ENCODE measurements around the gene LRCH4.
"Not testable (repeated sequence)": the region's sequence is repeated elsewhere in the genome, so short reads cannot be mapped to it uniquely, and the experiment has no call there.

Gene LRCH4

GRCh38 chr7:100544967-100545359 lies 41.0 kb downstream of the LRCH4 start:
- no peak for DNase-seq (ENCODE audit: low spot score)

DNA sequence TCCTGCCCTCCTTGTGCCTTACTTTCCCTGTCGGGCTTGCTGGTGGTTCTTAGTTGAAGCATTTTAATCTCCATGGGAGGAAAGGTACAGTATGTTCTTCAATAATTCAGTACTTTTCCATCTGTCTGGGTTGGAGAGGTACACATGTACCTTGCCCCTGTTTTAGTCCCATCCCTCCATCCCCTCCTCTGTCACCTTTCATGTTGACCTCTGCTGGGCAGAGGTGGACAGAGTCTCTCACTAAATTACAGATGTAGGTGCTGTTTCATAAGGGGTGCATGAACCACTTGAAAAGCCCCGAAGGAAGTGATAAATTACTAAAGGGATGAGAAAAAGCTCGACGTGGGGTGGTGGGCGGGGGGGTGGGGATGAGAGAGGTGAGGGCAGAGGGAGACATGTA lies 41.5 kb downstream of the LRCH4 start:
- no peak for DNase-seq (ENCODE audit: low spot score)

- DNase-seq (ENCODE audit: low spot score): no peak
Observed at GRCh38 chr7:100543586-100543985, 42.3 kb downstream of the LRCH4 start.

DNA sequence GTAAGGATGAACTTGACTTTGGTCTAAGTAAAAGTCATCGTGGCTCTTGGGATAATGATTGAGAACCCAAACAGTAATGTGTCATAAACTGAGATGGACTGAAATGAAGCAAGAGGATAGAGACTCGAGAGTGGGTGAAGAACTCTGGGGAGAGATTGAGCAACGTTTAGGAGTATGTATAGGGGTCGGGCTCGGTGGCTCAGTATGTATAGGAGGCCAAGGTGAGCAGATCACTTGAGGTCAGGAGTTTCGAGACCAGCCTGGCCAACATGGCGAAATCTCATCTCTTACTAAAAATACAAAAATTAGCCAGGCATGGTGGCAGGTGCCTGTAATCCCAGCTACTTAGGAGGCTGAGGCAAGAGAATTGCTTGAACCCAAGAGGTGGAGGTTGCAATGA lies 44.6 kb downstream of the LRCH4 start:
- DNase-seq (ENCODE audit: low spot score): not testable (repeated sequence)

- no peak for DNase-seq (ENCODE audit: low spot score)
Observed at GRCh38 chr7:100540073-100540723, 45.7 kb downstream of the LRCH4 start.

- no peak for DNase-seq (ENCODE audit: low spot score)
Observed at GRCh38 chr7:100539436-100540006, 46.4 kb downstream of the LRCH4 start.

- DNase-seq (ENCODE audit: low spot score): peak; percentile 99
Observed at GRCh38 chr7:100538654-100539435, 47.1 kb downstream of the LRCH4 start, which contains the start of gene AGFG2. Gene AGFG2, plus strand, starts transcription at chr7:100539203. Its CDS starts 144 bp downstream, at chr7:100539347.

DNA sequence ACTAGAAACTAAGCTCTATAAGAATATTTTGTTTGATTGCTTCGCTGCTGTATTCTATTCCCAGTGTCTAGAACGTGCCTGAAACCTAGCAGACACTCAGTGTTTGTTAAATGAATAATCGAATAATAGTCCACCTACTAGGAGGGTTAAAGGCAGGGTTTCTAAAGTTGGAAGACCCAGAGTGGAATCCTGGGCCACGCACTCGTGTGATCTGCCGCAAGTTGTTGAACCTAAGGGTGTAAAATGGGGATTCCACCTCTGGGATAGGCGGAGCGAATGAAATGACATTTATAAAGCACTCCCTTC lies 47.6 kb downstream of the LRCH4 start:
- DNase-seq (ENCODE audit: low spot score): no peak

- DNase-seq (ENCODE audit: low spot score): not testable (repeated sequence)
Observed at GRCh38 chr7:100536695-100537094, 49.2 kb downstream of the LRCH4 start.

GRCh38 chr7:100535982-100536381 lies 49.9 kb downstream of the LRCH4 start:
- not testable (repeated sequence) for DNase-seq (ENCODE audit: low spot score)

DNA sequence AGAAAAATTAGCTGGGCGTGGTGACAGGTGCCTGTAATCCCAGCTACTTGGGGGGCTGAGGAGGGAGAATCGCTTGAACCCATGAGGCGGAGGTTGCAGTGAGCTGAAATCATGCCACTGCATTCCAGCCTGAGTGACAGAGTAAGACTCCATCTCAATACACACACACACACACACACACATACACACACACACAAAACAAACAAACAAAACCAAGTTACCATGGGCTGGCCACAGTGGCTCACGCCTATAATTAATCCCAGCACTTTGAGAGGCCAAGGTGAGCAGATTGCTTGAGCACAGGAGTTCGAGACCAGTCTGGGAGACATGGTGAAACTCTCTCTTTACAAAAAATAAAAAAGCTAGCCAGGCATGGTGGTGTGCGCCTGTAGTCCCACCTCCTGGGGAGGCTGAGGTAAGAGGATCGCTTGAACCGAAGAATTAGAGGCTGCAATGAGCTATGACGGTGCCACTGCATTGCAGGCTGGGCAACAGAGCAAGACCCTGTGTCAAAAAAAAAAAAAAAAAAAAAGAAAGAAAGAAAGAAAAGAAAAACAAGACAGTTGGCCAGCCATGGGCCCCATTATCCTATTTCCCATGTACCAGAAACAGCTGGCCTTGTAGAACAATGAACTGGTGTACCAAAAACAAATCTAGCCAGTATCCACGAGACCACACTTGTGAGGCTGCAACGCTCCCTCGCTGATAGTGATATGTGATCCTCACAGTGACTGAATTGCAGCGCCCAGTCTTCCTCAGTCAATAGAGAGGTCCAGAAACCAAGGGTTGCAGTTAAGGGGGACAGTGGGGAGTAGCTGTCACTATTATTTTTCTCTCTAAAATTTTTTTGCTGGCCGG lies 53.5 kb downstream of the LRCH4 start:
- DNase-seq (ENCODE audit: low spot score): no peak

DNA sequence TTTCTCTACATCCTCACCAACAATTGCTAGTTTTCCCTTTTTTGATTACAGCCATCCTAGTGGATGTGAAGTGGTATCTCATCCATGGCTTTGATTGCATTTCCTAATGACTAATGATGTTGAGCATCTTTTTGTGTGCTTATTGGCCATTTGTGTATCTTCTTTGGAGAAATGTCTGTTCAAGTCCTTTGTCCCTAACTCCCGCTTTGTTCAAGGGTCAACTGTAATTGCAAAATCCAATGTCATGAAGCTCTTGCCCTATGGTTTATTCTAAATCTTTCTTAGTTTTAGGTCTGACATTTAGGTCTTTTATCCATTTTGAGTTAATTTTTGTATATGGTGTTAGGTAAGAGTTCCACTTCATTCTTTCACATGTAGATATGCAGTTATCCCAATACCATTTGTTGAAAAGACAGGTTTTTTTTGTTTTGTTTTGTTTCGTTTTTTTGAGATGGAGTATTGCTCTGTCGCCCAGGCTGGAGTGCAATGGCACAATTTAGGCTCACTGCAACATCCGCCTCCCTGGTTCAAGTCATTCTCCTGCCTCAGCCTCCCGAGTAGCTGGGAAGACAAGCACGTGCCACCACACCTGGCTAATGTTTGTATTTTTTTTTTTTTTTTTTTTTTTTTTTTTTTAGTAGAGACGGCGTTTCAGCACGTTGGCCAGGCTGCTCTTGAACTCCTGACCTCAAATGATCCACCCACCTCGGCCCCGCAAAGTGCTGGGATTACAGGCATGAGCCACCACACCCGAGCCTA lies 57.6 kb downstream of the LRCH4 start:
- DNase-seq (ENCODE audit: low spot score): not testable (repeated sequence)

Measured in GM03348 (cell line).